AG04450 (cell line): Measurements from ENCODE around the gene TAF10. TPM values are rescaled to one million over a fixed set of nuclear protein-coding genes. Genes with fewer than 3 reads are reported as not detected.

Experiments
- CTCF ChIA-PET: fragments of 300-600, 350-600 bp; formaldehyde crosslinking; extraction: SDS; loops from one replicate; lab custom pipeline; 2022; ENCODE audit warnings: antibody characterized with exemption, inconsistent platforms; lab: Charles Lee
- POLR2A ChIA-PET: fragments of 350-600 bp; formaldehyde crosslinking; extraction: SDS; loops from one replicate; lab custom pipeline; 2021; ENCODE audit warnings: antibody characterized with exemption, inconsistent platforms; lab: Yijun Ruan, JAX
- DNase-seq: peaks from one replicate; pipeline ENCODE4 v3.0.0-alpha.2; 2011; ENCODE audit warnings: low read depth, low spot score
- H3K27ac ChIP-seq: one replicate; pipeline ENCODE4 v1.5.1; 2012; ENCODE audit warnings: low read depth, low read length, control low read depth
- H3K27me3 ChIP-seq: one replicate; pipeline ENCODE4 v1.6.0; 2012; ENCODE audit warnings: low read length; ENCODE audit not compliant: control insufficient read depth, insufficient read depth
- H3K4me3 ChIP-seq: 2 replicates; pipeline ENCODE4 v1.5.1; 2011; ENCODE audit warnings: mild to moderate bottlenecking, low read depth, low read length, control low read depth
- H3K9me3 ChIP-seq: 2 replicates; pipeline ENCODE4 v1.5.1; 2012; ENCODE audit warnings: low read length; ENCODE audit not compliant: control insufficient read depth, insufficient read depth
- CTCF ChIP-seq: IDR thresholded peaks from 2 replicates; pipeline ENCODE4 v1.5.1; 2011; ENCODE audit warnings: low read depth, low read length, control low read depth, inconsistent platforms
- polyA plus RNA-seq: library from polyadenylated mRNA; depleted of rRNA; stranded (reverse); fragments of >200 nt; gene quantifications from 2 replicates; pipeline ENCODE4 v1.2.3, GENCODE V29; 2011

Gene TAF10
- polyA plus RNA-seq, 1 experiment = 170 TPM

- DNase-seq = no peak
- H3K9me3 ChIP-seq = no peaks in the 10 kb centered on the region; the same call in 1 of the 2 replicates
- no peak for TF ChIP-seq CTCF
- H3K27me3 ChIP-seq = peaks cover 2% of the 10 kb centered on the region
- no peak overlapping the region for H3K4me3 ChIP-seq
- CTCF ChIA-PET = interaction anchor here (0.9 kb wide), 1 partner anchor 58 kb away, joined by 3 read pairs; the partner anchor contains the start of gene MRPL17
- POLR2A ChIA-PET = no interaction called here
- no peak overlapping the region for H3K27ac ChIP-seq
Measured at GRCh38 chr11:6625156-6625831, 13.3 kb upstream of the TAF10 start.

DNA sequence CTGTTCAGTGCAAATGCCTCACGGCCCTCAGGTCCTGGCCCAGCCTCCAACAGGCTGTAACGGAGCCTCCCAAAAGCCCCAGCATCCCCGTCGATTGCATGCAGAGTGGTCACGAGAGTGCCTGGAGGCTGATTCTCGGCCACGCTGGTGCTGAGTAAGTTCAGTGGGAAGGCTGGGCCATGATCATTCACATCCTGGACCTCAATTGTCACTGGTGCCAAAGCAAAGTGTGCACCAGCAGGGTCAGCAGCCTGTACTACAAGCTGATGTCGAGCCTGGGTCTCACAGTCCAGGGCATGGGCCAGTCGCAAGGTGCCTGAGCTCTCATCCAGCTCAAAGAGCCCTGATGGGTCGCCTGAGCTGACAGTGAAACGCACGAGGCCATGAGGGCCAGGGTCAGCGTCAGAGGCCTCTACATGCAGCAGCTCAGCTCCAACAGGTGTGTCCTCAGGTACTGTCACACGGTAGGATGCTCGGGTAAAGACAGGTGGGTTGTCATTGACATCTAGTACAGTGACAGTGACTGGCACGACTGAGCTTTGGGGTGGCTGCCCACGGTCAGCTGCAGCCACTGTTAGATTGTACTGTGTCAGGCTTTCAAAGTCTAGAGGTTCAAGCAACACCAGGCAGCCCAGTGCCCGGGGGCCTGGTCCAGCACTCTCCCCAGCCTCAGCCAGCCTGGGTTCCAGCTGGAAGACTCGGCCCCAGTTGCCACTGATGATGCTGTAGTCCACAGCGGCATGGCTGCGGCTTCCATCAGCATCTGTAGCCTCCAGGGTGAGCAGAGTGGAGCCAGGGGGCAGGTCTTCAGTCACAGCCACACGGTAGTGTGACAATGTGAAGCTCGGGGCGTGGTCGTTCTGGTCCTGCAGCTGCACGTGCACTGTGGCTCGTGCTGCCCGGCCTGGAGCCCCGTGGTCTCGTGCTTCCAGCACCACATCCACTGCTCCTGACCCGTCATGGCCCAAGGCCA, 11.7 kb upstream of the TAF10 start:
- ChIA-PET POLR2A (no interaction called here), CTCF (no interaction called here)
- no peak for TF ChIP-seq CTCF
- Histone ChIP-seq H3K27ac (no peak overlapping the region), H3K27me3 (peaks cover 2% of the 10 kb centered on the region), H3K9me3 (no peaks in the 10 kb centered on the region; the same call in 1 of the 2 replicates), H3K4me3 (no peak overlapping the region)
- DNase-seq = no peak

DNA sequence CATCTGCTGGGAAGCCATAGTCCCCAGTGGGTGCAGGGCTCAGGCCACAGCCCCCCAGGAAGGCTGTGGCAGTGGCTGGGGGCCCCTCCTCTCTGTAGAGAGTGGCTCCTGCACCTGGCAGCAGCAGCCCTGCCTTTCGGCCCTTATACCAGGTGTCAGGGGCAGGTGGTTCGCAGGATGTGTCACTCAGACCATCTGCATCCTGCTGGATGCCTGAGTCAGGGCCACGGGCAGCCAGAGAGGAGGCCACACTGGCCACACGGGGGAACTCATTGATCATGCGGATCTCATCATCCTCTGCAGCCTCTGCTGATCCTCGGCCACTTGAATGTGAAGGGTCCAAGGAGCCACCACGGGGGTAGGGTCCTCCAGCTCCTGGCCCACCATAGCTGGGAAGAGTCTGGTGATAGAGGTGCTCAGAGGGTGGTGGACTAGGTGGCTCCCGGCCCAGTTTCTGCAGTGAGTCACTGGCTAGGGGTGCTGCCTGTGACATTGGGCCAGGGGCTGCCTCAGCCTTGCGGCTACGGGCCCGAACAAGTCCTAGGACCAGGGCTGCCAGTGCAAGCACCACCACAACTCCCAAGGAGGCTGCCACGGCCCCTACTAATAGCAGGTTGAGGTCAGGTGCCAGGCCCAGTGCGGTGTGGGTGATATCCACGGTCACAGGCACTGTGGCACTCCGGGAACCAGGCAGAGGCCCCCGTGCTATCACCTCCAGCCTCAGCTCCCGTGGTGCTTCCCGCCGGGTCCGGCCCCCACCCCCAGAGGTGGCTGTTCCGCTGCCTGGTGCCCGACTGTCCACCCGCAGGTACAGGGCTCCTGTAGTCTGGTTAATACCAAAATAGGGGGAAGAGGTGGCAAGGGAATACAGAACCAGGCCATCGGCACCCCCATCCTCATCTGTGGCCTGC, 10.5 kb upstream of the TAF10 start:
- Histone ChIP-seq H3K9me3 (no peaks in the 10 kb centered on the region; the same call in 1 of the 2 replicates), H3K4me3 (no peak overlapping the region), H3K27me3 (peaks cover 2% of the 10 kb centered on the region), H3K27ac (no peak overlapping the region)
- ChIA-PET POLR2A (interaction anchor here (0.9 to 1.2 kb wide), 2 partner anchors 11 to 13 kb away, joined by 3 to 7 read pairs; partner anchors contain the start of gene TAF10), CTCF (no interaction called here)
- TF ChIP-seq CTCF = no peak
- no peak for DNase-seq

DNA sequence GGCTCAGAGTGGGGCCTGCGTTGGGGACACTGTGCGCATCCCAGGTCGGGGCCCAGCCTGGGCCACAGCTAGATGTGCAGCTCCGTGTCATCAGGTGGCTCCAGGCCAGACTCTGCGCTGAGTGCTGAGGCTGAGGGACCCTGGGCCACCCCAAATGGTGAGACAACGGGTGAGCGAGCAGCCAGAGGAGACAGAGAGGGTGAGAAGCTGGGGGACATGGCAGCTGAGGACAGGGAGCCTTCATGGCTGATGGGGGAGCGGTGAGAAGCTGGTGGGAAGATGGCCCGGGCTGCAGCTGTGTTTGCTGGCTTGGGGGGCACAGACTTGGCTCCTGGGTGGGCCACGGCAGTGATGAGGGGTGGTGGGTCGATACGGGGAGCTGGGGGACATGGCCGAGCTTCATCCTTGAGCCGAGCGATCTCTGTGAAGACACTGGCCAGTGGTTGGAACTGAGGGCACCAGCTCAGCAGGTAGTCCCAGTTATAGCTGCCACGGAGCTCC, 9.7 kb upstream of the TAF10 start:
- H3K9me3 ChIP-seq = no peaks in the 10 kb centered on the region; the same call in 1 of the 2 replicates
- CTCF ChIA-PET = interaction anchor here (1.5 kb wide), 1 partner anchor 61 kb away, joined by 6 read pairs; the partner anchor contains the start of gene MRPL17
- H3K27ac ChIP-seq = no peak overlapping the region
- no peak for TF ChIP-seq CTCF
- H3K4me3 ChIP-seq = no peak overlapping the region
- DNase-seq = no peak
- POLR2A ChIA-PET = interaction anchor here (0.9 to 1.4 kb wide), 3 partner anchors 10 to 61 kb away, joined by 3 to 7 read pairs (median 7); partner anchors contain the start of genes MRPL17 and TAF10
- H3K27me3 ChIP-seq = peaks cover 2% of the 10 kb centered on the region
